ENCODE measurements around the gene NCBP3.

NCBP3 gene

DNA sequence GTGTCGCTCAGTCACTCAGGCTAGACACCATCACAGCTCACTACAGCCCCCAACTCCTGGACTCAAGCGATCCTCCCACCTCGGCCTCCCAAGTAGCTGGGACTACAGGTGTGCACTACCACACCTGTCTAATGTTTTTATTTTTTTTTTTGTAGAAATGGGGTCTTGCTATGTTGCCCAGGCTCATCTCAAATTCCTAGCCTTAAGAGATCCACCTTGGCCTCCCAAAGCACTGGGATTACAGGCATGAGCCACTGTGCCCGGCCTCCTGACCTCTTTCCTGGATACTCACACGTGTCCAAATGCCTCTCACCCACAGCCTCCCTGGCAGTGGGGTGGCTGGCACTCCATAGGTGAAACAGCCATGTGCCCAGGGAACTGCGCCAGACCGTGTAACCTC lies 29.3 kb upstream of the NCBP3 start:
- no peak for TF ChIP-seq FOXP2 (optimal IDR thresholded peaks at IDR 0.05; ENCODE audit: borderline replicate concordance, extremely low read depth, extremely low read length, insufficient read depth)
- TF ChIP-seq, protein P1, sequence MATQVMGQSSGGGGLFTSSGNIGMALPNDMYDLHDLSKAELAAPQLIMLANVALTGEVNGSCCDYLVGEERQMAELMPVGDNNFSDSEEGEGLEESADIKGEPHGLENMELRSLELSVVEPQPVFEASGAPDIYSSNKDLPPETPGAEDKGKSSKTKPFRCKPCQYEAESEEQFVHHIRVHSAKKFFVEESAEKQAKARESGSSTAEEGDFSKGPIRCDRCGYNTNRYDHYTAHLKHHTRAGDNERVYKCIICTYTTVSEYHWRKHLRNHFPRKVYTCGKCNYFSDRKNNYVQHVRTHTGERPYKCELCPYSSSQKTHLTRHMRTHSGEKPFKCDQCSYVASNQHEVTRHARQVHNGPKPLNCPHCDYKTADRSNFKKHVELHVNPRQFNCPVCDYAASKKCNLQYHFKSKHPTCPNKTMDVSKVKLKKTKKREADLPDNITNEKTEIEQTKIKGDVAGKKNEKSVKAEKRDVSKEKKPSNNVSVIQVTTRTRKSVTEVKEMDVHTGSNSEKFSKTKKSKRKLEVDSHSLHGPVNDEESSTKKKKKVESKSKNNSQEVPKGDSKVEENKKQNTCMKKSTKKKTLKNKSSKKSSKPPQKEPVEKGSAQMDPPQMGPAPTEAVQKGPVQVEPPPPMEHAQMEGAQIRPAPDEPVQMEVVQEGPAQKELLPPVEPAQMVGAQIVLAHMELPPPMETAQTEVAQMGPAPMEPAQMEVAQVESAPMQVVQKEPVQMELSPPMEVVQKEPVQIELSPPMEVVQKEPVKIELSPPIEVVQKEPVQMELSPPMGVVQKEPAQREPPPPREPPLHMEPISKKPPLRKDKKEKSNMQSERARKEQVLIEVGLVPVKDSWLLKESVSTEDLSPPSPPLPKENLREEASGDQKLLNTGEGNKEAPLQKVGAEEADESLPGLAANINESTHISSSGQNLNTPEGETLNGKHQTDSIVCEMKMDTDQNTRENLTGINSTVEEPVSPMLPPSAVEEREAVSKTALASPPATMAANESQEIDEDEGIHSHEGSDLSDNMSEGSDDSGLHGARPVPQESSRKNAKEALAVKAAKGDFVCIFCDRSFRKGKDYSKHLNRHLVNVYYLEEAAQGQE (IDR thresholded peaks at IDR 0.05; ENCODE audit: insufficient read depth in 1 of 2, low read depth in 2 of 2, low read length in 2 of 2) = no peak

DNA sequence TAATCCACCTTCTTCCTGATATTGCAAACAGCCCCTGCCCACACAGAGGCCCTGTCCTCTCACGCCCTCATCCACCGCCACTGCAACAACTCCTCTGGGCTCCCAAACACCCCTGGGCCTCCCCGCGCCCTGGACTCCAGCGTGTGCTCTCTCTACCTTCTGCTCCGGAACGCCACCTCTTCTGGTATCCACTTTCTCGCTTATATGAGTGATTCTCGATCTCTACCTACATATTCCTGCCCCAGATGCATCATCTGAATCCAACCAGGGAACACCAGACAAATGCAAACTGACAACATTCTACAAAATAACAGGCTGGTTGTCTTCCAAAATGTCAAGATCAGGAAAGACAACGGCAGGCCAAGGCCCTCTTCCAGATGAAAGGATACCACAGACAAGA lies 27.8 kb upstream of the NCBP3 start:
- TF ChIP-seq FOXP2 (optimal IDR thresholded peaks at IDR 0.05; ENCODE audit: borderline replicate concordance, extremely low read depth, extremely low read length, insufficient read depth) (no peak), TAF1 (IDR thresholded peaks at IDR 0.05; ENCODE audit: borderline replicate concordance, insufficient read depth, low read length) (no peak), POLR2AphosphoS5 (IDR thresholded peaks at IDR 0.05; ENCODE audit: low read depth, low read length) (no peak), SIN3A (IDR thresholded peaks at IDR 0.05; ENCODE audit: borderline replicate concordance, insufficient read depth, low read length) (no peak)
- TF ChIP-seq, protein P1 (IDR thresholded peaks at IDR 0.05; ENCODE audit: insufficient read depth in 1 of 2, low read depth in 2 of 2, low read length in 2 of 2) = no peak

DNA sequence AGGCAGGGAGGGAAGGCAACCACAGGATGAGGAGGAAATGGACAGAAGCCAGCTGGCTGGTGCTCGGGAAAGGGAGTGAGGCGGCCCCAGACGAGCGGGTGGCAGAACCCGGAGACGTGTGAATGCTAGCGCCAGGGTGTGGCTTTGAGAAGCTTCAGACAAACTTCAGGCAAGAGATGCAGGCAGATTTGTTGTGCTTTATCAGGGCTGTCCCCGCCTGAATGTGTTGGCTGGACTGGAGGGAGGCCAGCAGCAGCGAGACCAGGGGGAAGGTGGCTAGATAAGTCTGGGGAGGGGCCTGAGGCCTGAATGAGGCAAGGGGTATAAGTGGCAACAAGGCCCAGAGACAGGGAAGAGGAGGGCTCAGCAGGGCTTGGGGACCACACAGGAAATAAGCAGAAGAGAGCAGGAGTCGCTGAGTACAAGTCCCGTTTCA lies 24.8 kb upstream of the NCBP3 start:
- TF ChIP-seq FOXP2 (optimal IDR thresholded peaks at IDR 0.05; ENCODE audit: borderline replicate concordance, extremely low read depth, extremely low read length, insufficient read depth) = no peak
- TF ChIP-seq POLR2AphosphoS5 (IDR thresholded peaks at IDR 0.05; ENCODE audit: low read depth, low read length) = no peak
- TF ChIP-seq SIN3A (IDR thresholded peaks at IDR 0.05; ENCODE audit: borderline replicate concordance, insufficient read depth, low read length) = no peak
- no peak for TF ChIP-seq TAF1 (IDR thresholded peaks at IDR 0.05; ENCODE audit: borderline replicate concordance, insufficient read depth, low read length)
- TF ChIP-seq, protein P1 (IDR thresholded peaks at IDR 0.05; ENCODE audit: insufficient read depth in 1 of 2, low read depth in 2 of 2, low read length in 2 of 2) = no peak

DNA sequence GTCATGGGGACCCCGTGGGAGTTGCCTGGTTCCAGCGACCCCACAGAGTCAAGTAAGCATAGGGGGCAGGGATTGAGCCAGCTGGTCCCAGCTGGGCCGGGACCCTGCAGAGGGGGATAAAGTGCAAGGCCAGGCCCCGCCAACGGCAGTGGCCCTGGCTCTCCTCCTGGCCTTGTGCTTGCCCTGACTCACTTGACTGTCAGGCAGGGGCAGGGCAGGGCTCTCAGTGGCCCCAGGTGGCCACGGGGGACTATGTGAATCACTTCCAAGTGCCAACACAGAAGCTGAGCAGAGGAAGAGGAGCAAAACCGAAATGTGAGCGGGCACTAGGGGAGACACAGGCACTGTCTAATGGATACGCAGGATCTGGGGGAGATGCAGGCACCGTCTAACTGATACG lies 21.6 kb upstream of the NCBP3 start:
- TF ChIP-seq, protein P1 (IDR thresholded peaks at IDR 0.05; ENCODE audit: insufficient read depth in 1 of 2, low read depth in 2 of 2, low read length in 2 of 2) = no peak
- TF ChIP-seq FOXP2 (optimal IDR thresholded peaks at IDR 0.05; ENCODE audit: borderline replicate concordance, extremely low read depth, extremely low read length, insufficient read depth) (no peak), POLR2AphosphoS5 (IDR thresholded peaks at IDR 0.05; ENCODE audit: low read depth, low read length) (no peak), TAF1 (IDR thresholded peaks at IDR 0.05; ENCODE audit: borderline replicate concordance, insufficient read depth, low read length) (no peak), SIN3A (IDR thresholded peaks at IDR 0.05; ENCODE audit: borderline replicate concordance, insufficient read depth, low read length) (no peak)

DNA sequence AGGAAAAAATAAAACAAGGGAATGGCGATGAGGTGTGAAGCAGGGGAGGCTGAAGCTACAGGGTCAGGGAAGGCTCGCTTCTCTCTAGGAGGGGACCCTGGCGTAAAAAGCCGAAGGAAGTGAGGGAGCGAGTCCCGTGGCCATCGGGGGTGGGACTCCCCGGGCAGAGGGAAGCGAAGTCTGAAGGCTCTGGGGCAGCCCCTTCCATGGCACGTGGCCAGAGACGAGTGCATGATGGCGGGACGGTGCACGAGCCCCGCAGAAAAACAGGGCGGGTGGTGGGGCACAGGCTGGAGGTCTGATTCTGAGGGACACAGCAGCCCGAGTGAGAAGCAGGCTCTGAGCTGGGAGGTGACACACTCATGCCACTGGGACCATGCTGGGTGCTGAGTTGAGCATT lies 21.1 kb upstream of the NCBP3 start:
- no peak for TF ChIP-seq TAF1 (IDR thresholded peaks at IDR 0.05; ENCODE audit: borderline replicate concordance, insufficient read depth, low read length)
- TF ChIP-seq SIN3A (IDR thresholded peaks at IDR 0.05; ENCODE audit: borderline replicate concordance, insufficient read depth, low read length) = no peak
- TF ChIP-seq POLR2AphosphoS5 (IDR thresholded peaks at IDR 0.05; ENCODE audit: low read depth, low read length) = no peak
- TF ChIP-seq FOXP2 (optimal IDR thresholded peaks at IDR 0.05; ENCODE audit: borderline replicate concordance, extremely low read depth, extremely low read length, insufficient read depth) = no peak
- TF ChIP-seq, protein P1 (IDR thresholded peaks at IDR 0.05; ENCODE audit: insufficient read depth in 1 of 2, low read depth in 2 of 2, low read length in 2 of 2) = no peak

Data from PFSK-1 (cell line).